Bronchial epithelial cell (primary cell): ENCODE measurements around the gene MRM3. TPM values are rescaled to one million over a fixed set of nuclear protein-coding genes. Genes with fewer than 3 reads are reported as not detected.
"Not testable (repeated sequence)": the region's sequence is repeated elsewhere in the genome, so short reads cannot be mapped to it uniquely, and the experiment has no call there.

Experiments used
- DNase-seq: peaks from one replicate; pipeline ENCODE4 v3.0.0-alpha.2; 2010; ENCODE audit warnings: low read depth
- FAIRE-seq: peaks from 2 replicates; lab custom pipeline; 2011; peaks lifted over from hg19 to GRCh38; lab: Jason Lieb, UNC
- H3K27me3 ChIP-seq: 2 replicates; pipeline ENCODE4 v1.5.1; 2011; ENCODE audit warnings: low read length; ENCODE audit not compliant: control insufficient read depth, insufficient read depth
- H3K36me3 ChIP-seq: 2 replicates; pipeline ENCODE4 v1.5.1; 2011; ENCODE audit warnings: low read length; ENCODE audit not compliant: control insufficient read depth, insufficient read depth
- H3K4me3 ChIP-seq: 2 replicates; pipeline ENCODE4 v1.5.1; 2011; ENCODE audit warnings: mild to moderate bottlenecking, low read depth, low read length, control low read depth
- CTCF ChIP-seq: IDR thresholded peaks from 2 replicates; pipeline ENCODE4 v1.5.1; 2011; ENCODE audit warnings: mild to moderate bottlenecking, moderate library complexity, low read length, control low read depth, inconsistent platforms; ENCODE audit not compliant: insufficient read depth, severe bottlenecking
- total RNA-seq: library from RNA; depleted of rRNA; stranded (reverse); fragments of >200 nt; gene quantifications from 2 replicates; pipeline ENCODE4 v1.2.1, GENCODE V29; 2014

Gene MRM3
- total RNA-seq, 1 donor from 2014 or later = 22.4 TPM

GRCh38 chr17:746181-746580 lies 36.0 kb upstream of the MRM3 start:
- DNase-seq (no peak), FAIRE-seq (no peak)
- TF ChIP-seq CTCF = no peak
- no peak overlapping the region for H3K4me3 ChIP-seq
- peaks cover 31% of the 10 kb centered on the region for H3K36me3 ChIP-seq
- no peaks in the 10 kb centered on the region for H3K27me3 ChIP-seq

GRCh38 chr17:746783-747629 lies 35.1 kb upstream of the MRM3 start:
- H3K36me3 ChIP-seq = peaks cover 28% of the 10 kb centered on the region
- FAIRE-seq (no peak), DNase-seq (no peak)
- no peaks in the 10 kb centered on the region for H3K27me3 ChIP-seq
- H3K4me3 ChIP-seq = no peak overlapping the region
- no peak for TF ChIP-seq CTCF

- FAIRE-seq, H3K4me3 ChIP-seq: not testable (repeated sequence)
- peaks cover 28% of the 10 kb centered on the region for H3K36me3 ChIP-seq
Measured at GRCh38 chr17:748604-749003, 33.5 kb upstream of the MRM3 start.

GRCh38 chr17:749359-749758 lies 32.8 kb upstream of the MRM3 start:
- FAIRE-seq = peak; percentile 70
- H3K36me3 ChIP-seq = peaks cover 26% of the 10 kb centered on the region
- not testable (repeated sequence) for DNase-seq, H3K27me3 ChIP-seq, H3K4me3 ChIP-seq

More at GRCh38 chr17:748604-749003, 33.5 kb upstream of the MRM3 start:
- DNase-seq, H3K27me3 ChIP-seq: not testable (repeated sequence)

- peak overlapping the region; percentile 73 for H3K4me3 ChIP-seq
- peaks cover 17% of the 10 kb centered on the region for H3K36me3 ChIP-seq
- H3K27me3 ChIP-seq = no peaks in the 10 kb centered on the region
- peak; percentile 35 for DNase-seq
- FAIRE-seq = no peak
- no peak for TF ChIP-seq CTCF
Measured at GRCh38 chr17:750431-751037, 31.6 kb upstream of the MRM3 start.

- TF ChIP-seq CTCF = no peak
- FAIRE-seq = no peak
- DNase-seq = peak; percentile 28
- H3K36me3 ChIP-seq = peaks cover 12% of the 10 kb centered on the region
- H3K27me3 ChIP-seq = no peaks in the 10 kb centered on the region
- H3K4me3 ChIP-seq = peak overlapping the region; percentile 73
Measured at GRCh38 chr17:751269-752001, 30.7 kb upstream of the MRM3 start.
